ENCODE measurements around the gene WDR35. TPM values are rescaled to one million over a fixed set of nuclear protein-coding genes. Genes with fewer than 3 reads are reported as not detected.

The WDR35 gene
- total RNA-seq, 4 donors from 2014 or later, result 16.3 to 24.3 (median 21.2) TPM

GRCh38 chr2:19888831-19889230 is 101.1 kb downstream of the WDR35 start:
- no peaks in the 10 kb centered on the region for H3K27me3 ChIP-seq
- H3K27ac ChIP-seq, result no peak overlapping the region
- 77 to 82% methylated on average over 4 of the region's 4 CpGs for WGBS, 2 donors
- no peaks in the 10 kb centered on the region for H3K36me3 ChIP-seq
- no peak for TF ChIP-seq CTCF (IDR thresholded peaks at IDR 0.05)
- TF ChIP-seq EP300 (IDR thresholded peaks at IDR 0.05), result no peak
- no peak for TF ChIP-seq POLR2A (IDR thresholded peaks at IDR 0.05)
- no peaks in the 10 kb centered on the region for H3K9me3 ChIP-seq
- H3K4me1 ChIP-seq, result peaks cover 0 to 6% (median 0%) of the 10 kb centered on the region in 4 donors
- DNase-seq (ENCODE audit: low spot score in 2 of 2), result no peak
- no peak overlapping the region for H3K4me3 ChIP-seq

- Histone ChIP-seq H3K27me3 (no peaks in the 10 kb centered on the region), H3K9me3 (no peaks in the 10 kb centered on the region), H3K27ac (no peak overlapping the region), H3K4me1 (peaks cover 0 to 6% (median 0%) of the 10 kb centered on the region in 4 donors), H3K4me3 (no peak overlapping the region), H3K36me3 (no peaks in the 10 kb centered on the region)
- DNase-seq (ENCODE audit: low spot score in 2 of 2), result no peak
- WGBS, 2 donors, result 56 to 58% methylated on average over 7 of the region's 7 CpGs
- TF ChIP-seq POLR2A (IDR thresholded peaks at IDR 0.05) (no peak), EP300 (IDR thresholded peaks at IDR 0.05) (no peak), CTCF (IDR thresholded peaks at IDR 0.05) (no peak)
These were observed 102.4 kb downstream of the WDR35 start for GRCh38 chr2:19887510-19887909.

- H3K27me3 ChIP-seq, result no peaks in the 10 kb centered on the region
- peaks cover 0 to 6% (median 0%) of the 10 kb centered on the region in 4 donors for H3K4me1 ChIP-seq
- DNase-seq (ENCODE audit: low spot score in 2 of 2), result no peak
- WGBS, 2 donors, result 64 to 75% methylated on average over 11 of the region's 11 CpGs
- no peak overlapping the region for H3K4me3 ChIP-seq
- no peaks in the 10 kb centered on the region for H3K36me3 ChIP-seq
- no peak for TF ChIP-seq POLR2A (IDR thresholded peaks at IDR 0.05)
- no peak for TF ChIP-seq CTCF (IDR thresholded peaks at IDR 0.05)
- no peak for TF ChIP-seq EP300 (IDR thresholded peaks at IDR 0.05)
- no peak overlapping the region for H3K27ac ChIP-seq
- H3K9me3 ChIP-seq, result no peaks in the 10 kb centered on the region
These were observed 103.6 kb downstream of the WDR35 start for GRCh38 chr2:19886261-19886660.

GRCh38 chr2:19885791-19886190 is 104.1 kb downstream of the WDR35 start:
- Histone ChIP-seq H3K27me3 (no peaks in the 10 kb centered on the region), H3K4me3 (no peak overlapping the region), H3K36me3 (no peaks in the 10 kb centered on the region), H3K9me3 (no peaks in the 10 kb centered on the region), H3K4me1 (peaks cover 0 to 6% (median 0%) of the 10 kb centered on the region in 4 donors), H3K27ac (no peak overlapping the region)
- 66 to 76% methylated on average over 7 of the region's 7 CpGs for WGBS, 2 donors
- no peak for DNase-seq (ENCODE audit: low spot score in 2 of 2)
- TF ChIP-seq EP300 (IDR thresholded peaks at IDR 0.05), result no peak
- TF ChIP-seq CTCF (IDR thresholded peaks at IDR 0.05), result no peak
- TF ChIP-seq POLR2A (IDR thresholded peaks at IDR 0.05), result no peak

- Histone ChIP-seq H3K9me3 (no peaks in the 10 kb centered on the region), H3K36me3 (no peaks in the 10 kb centered on the region), H3K4me3 (no peak overlapping the region), H3K4me1 (peaks cover 0 to 4% (median 0%) of the 10 kb centered on the region in 4 donors), H3K27me3 (no peaks in the 10 kb centered on the region), H3K27ac (no peak overlapping the region)
- TF ChIP-seq POLR2A (IDR thresholded peaks at IDR 0.05) (no peak), EP300 (IDR thresholded peaks at IDR 0.05) (no peak), CTCF (IDR thresholded peaks at IDR 0.05) (no peak)
- WGBS, 2 donors, result 96 to 99% methylated on average over 7 to 8 of the region's 8 CpGs
- DNase-seq (ENCODE audit: low spot score in 2 of 2), result no peak
These were observed 105.8 kb downstream of the WDR35 start for GRCh38 chr2:19883971-19884720.

Measured in tibial nerve (tissue), 4 donors.